HT-29 (cell line): ENCODE results near the gene ZNF229. TPM values are rescaled to one million over a fixed set of nuclear protein-coding genes. Genes with fewer than 3 reads are reported as not detected.
A peak's percentile ranks its signal among the peaks of the same experiment; 100 is the strongest.
"Not testable (repeated sequence)": the region's sequence is repeated elsewhere in the genome, so short reads cannot be mapped to it uniquely, and the experiment has no call there.

ENCODE experiments used
- DNase-seq: peaks from one replicate; pipeline ENCODE4 v3.0.0-alpha.2; 2015; ENCODE audit warnings: low spot score
- total RNA-seq: library from RNA; depleted of rRNA; stranded (reverse); fragments of >200 nt; shearing (Covaris generic); gene quantifications from 2 replicates; pipeline ENCODE4 v1.2.3, GENCODE V29; 2014; rRNA removed

ZNF229 gene
- not detected in 2 replicates for total RNA-seq

DNA sequence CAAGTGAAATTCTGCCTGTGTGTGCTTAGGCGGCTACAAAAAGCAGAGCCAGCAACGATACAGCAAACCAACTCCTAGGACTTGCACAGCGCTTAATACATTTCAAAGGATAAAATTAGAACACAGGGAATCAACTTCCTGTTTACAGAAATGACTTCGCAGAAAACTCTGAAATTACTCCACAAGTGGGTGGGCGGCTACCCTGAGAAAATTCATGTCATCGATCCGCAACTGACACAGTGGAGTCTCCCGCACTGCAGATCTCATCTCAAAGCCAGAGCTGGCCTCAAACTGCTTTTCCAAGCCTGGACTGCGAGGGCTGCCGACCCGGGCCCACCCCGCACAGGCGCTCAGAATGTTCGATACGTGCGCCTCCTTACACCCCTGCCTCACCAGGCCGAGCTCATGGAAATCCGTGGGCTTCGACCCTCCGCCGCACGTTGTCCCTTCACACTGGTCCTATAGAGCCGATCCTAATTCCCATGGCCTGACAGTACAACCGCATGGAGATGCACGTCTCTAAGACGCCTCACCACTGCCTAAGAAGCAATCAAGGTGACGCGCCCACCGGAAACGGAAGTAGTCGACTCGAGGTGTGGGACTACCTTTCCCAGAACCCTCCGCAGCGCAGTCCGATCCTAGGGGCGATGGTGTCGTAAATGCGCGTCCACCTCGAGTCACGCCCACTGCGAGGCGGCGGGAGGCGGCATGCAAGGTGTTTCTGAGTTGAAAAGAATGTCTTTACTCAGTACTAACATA is at the start of gene ZNF229:
TSS of gene ZNF229 (minus strand) at position 557 of the 759 bp plus-strand sequence. CDS start 5,625 bp downstream, outside the sequence.
- DNase-seq, result no peak

GRCh38 chr19:44496711-44497110 is 48.4 kb upstream of the ZNF229 start:
- DNase-seq, result no peak

DNA sequence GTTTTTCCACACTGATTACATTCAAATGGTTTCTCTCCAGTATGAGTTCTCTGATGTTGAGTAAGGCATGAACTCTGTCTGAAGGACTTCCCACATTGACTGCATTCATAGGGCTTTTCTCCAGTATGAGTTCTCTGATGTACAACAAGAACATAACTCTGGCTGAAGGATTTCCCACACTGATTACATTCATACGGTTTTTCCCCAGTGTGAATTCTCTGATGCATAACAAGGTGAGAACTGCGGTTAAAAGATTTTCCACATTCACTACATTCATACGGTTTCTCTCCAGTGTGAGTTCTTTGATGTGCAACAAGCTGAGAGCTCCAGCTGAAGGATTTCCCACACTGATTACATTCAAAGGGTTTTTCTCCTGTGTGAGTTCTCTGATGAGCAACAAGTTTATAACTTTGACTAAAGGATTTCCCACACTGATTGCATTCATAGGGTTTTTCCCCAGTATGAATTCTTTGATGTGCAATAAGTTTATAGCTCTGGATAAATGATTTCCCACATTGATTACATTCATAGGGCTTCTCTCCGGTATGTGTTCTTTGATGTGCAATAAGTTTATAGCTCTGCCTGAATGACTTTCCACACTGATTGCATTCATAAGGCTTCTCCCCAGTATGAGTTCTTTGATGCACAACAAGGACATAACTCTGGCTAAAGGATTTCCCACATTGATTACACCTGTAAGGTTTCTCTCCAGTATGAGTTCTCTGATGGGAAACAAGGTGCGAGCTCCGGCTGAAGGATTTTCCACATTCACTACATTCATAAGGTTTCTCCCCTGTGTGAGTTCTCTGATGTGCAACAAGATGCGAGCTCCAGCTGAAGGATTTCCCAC is 28.5 kb upstream of the ZNF229 start:
- peak; percentile 72 for DNase-seq

- DNase-seq, result not testable (repeated sequence)
Measured at GRCh38 chr19:44468730-44469129, 20.5 kb upstream of the ZNF229 start.

- not testable (repeated sequence) for DNase-seq
Measured at GRCh38 chr19:44462600-44463286, 14.5 kb upstream of the ZNF229 start.

DNA sequence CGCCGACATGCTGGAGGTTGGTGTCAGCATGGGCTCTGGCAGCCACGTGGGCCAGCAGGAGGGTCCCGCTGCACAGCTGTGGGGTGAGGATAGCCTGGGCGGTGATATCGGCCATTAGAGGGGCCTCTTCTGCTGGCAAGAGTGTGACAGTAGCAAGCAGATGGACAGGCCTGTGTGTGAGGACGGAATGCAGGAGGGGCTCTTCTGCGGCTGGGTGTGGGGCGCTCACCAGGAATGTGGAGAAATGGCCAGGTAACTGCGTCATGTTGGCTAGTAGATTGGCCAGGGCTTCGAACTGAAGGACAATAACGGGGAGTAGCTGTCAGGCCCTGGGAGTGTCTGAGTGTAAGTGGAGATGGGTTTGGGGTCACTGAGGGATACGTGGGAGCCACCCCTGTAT is 7.7 kb upstream of the ZNF229 start:
- DNase-seq, result not testable (repeated sequence)

- DNase-seq, result no peak
Measured at GRCh38 chr19:44455100-44455499, 6.8 kb upstream of the ZNF229 start.

DNA sequence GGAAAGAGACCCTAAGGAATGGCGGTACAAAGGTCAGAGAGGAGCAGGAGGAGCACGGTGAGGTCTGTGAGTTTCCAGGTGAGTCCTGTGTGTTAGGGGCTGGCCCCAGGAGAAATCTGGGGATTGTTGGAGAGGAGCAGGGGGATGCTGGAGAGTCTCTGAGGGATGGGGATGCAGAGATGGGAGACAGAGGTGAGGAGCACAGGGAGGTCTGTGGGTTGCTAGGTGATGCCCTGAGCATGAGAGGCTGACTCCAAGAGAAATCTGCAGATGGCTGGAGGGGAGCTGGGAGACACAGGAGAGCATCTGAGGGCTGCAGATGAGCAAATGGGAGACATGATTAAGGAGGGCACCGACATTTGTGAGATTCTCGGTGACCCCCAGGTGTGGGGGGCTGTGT is 4.1 kb upstream of the ZNF229 start:
- no peak for DNase-seq

DNA sequence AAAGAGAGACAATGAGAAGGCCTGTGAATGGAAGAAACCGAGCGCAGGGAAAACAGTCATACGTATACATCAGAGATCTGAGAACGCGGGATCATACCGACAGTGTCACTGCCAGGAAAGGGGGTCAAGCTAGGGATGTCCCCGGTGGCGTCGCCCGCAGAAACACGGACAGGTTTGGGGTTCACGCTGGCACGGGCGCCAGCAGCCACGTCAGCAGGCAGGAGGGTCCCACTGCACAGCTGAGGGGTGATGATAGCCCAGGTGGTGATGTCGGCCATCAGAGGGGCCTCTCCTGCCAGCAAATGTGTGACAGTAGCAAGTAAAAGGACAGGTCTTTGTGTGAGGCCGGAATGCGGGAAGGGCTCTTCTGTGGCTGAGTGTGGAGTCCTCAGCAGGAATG is 3.4 kb upstream of the ZNF229 start:
- DNase-seq, result no peak

- no peak for DNase-seq
Measured at GRCh38 chr19:44438441-44438840, 9.8 kb downstream of the ZNF229 start.

DNA sequence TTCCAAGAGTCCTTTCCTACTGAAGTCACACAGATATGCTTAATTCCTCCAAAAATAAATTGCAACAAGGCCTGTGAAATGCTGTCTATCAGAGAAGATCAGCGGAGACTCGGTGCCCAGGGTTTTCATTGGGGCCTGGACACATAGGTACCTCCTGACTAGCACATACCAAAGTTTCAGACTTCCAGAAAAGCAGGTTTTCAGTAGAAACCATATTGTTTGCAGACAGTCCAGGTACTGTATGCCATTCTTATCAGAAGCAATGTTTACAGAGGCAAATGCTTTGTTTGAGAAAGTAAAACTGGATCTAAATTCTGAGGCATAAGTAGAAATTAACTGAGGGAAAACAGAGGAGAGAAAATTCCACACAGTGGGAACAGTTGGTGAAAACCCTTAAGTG is 12.8 kb downstream of the ZNF229 start:
- DNase-seq, result no peak

DNA sequence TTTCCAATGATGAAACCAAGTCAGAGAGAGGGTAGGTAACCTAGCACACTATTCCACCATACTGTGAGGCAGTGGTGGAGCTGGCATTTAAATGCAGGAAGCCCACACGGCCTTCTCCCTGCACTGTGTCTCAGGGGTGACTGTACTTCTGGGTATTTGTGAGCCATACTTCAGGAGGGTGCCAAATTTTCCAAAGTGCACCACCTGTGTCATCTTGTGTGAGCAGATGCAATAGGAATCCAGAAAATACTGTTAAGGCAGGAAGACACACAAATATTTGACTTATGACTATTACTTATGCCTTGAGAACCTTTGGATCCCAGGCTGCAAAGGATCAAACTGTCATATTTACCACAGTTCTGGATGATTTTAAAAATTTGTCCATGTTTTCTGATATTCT is 17.3 kb downstream of the ZNF229 start:
- no peak for DNase-seq

- not testable (repeated sequence) for DNase-seq
Measured at GRCh38 chr19:44415553-44415952, 32.7 kb downstream of the ZNF229 start.

GRCh38 chr19:44401139-44402115 is 46.8 kb downstream of the ZNF229 start, which contains the start of gene ZNF285:
Gene ZNF285 (minus strand): TSS chr19:44401608. CDS start chr19:44397213, 4,395 bp downstream.
- no peak for DNase-seq

DNA sequence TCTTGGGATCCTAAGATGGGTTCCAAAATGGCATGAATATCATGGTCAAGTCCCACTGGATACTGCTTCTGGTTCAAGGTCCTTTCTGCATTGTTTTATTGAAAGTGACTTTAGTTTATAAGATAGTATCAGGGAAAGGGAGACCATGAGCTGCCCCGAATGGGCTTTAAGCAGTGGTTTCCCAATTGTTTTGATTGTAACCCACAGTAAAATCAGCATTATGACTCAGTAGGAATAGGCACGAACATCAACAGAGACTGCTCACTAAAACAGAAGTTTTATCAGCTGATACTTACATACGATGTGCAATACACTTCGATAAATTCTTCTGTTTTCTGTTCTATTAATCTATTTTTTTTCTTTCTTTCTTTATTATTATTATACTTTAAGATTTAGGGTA is 59.0 kb downstream of the ZNF229 start:
- DNase-seq, result not testable (repeated sequence)

Other genes starting within 250 kb of the ZNF229 start
- 8.1 and 10.7 TPM in 2 replicates for gene ZNF227, start 235.9 kb downstream of the ZNF229 start, total RNA-seq
- 0.31 and 0.94 TPM in 2 replicates for gene ZNF233, start 188.6 kb downstream of the ZNF229 start, total RNA-seq
- 1.0 and 2.7 TPM in 2 replicates for gene ZNF235, start 143.4 kb downstream of the ZNF229 start, total RNA-seq
- 0.61 and 0.78 TPM in 2 replicates for gene ZNF112, start 91.8 kb downstream of the ZNF229 start, total RNA-seq
- gene ZNF285, start 46.9 kb downstream of the ZNF229 start, total RNA-seq, result not detected in 2 replicates
- 12.1 and 12.3 TPM in 2 replicates for gene ZNF180, start 52.0 kb upstream of the ZNF229 start, total RNA-seq
- gene CEACAM20, start 81.2 kb upstream of the ZNF229 start, total RNA-seq, result not detected in 2 replicates
- not detected in 2 replicates for gene IGSF23, start 165.1 kb upstream of the ZNF229 start, total RNA-seq
- 204 and 206 TPM in 2 replicates for gene PVR, start 195.4 kb upstream of the ZNF229 start, total RNA-seq
- 1.0 and 2.2 TPM in 2 replicates for gene CEACAM19, start 223.0 kb upstream of the ZNF229 start, total RNA-seq